Measurements from ENCODE around the gene ARSG. TPM values are rescaled to one million over a fixed set of nuclear protein-coding genes. Genes with fewer than 3 reads are reported as not detected.
"Not testable (repeated sequence)": the region's sequence is repeated elsewhere in the genome, so short reads cannot be mapped to it uniquely, and the experiment has no call there.

The ARSG gene
- total RNA-seq, 2 experiments from 2014 or later, result 26.1 to 53.0 TPM

- Histone ChIP-seq H3K9me2 (ENCODE audit: insufficient read depth, low read length) (no peaks in the 10 kb centered on the region), H3K4me1 (ENCODE audit: insufficient read depth, low read length, poor library complexity, severe bottlenecking) (peaks cover 6% of the 10 kb centered on the region), H3K4me3 (ENCODE audit: low read depth, low read length, poor library complexity, severe bottlenecking) (no peak overlapping the region), H3K4me2 (ENCODE audit: low read length) (no peak overlapping the region), H3K27ac (ENCODE audit: low read depth, low read length, poor library complexity, severe bottlenecking) (no peak overlapping the region), H3K36me3 (ENCODE audit: insufficient read depth, low read length) (peaks cover 6% of the 10 kb centered on the region), H2AFZ (ENCODE audit: low read length) (no peak overlapping the region), H4K20me1 (ENCODE audit: insufficient read depth, low read length) (no peaks in the 10 kb centered on the region), H3K79me2 (ENCODE audit: insufficient read depth, low read depth, low read length) (no peaks in the 10 kb centered on the region), H3K9me3 (ENCODE audit: low read length) (no peaks in the 10 kb centered on the region)
- no TSS peak for BruUV-seq (replicated peaks)
- intact Hi-C loops (cut with micrococcal nuclease; ENCODE audit: unreplicated experiment), result no loop called here
- POLR2A ChIA-PET, result interaction anchor here (0.9 to 1.3 kb wide), 2 partner anchors 9 to 17 kb away, joined by 3 to 4 read pairs; no protein-coding TSS in a partner anchor
- no peak for TF ChIP-seq CTCF (conservative IDR thresholded peaks at IDR 0.05; ENCODE audit: low read length)
- no peak for TF ChIP-seq EZH2phosphoT487 (IDR thresholded peaks at IDR 0.05; ENCODE audit: borderline replicate concordance, low read depth, low read length)
- CTCF ChIA-PET (ENCODE audit: unreplicated experiment), result no interaction called here
- no peak for DNase-seq (ENCODE audit: low spot score)
Measured at GRCh38 chr17:68353111-68353521, 61.8 kb downstream of the ARSG start.

GRCh38 chr17:68354311-68354710, 63.0 kb downstream of the ARSG start:
- H3K4me2 ChIP-seq (ENCODE audit: low read length), result not testable (repeated sequence)

GRCh38 chr17:68355108-68355507, 63.8 kb downstream of the ARSG start:
- BruUV-seq (replicated peaks); H3K9me3 ChIP-seq (ENCODE audit: low read length); H3K4me1 ChIP-seq (ENCODE audit: insufficient read depth, low read length, poor library complexity, severe bottlenecking); H3K27ac ChIP-seq (ENCODE audit: low read depth, low read length, poor library complexity, severe bottlenecking); H3K4me3 ChIP-seq (ENCODE audit: low read depth, low read length, poor library complexity, severe bottlenecking); H3K79me2 ChIP-seq (ENCODE audit: insufficient read depth, low read depth, low read length); H2AFZ ChIP-seq (ENCODE audit: low read length); H4K20me1 ChIP-seq (ENCODE audit: insufficient read depth, low read length); H3K36me3 ChIP-seq (ENCODE audit: insufficient read depth, low read length); H3K9me2 ChIP-seq (ENCODE audit: insufficient read depth, low read length); DNase-seq (ENCODE audit: low spot score); H3K4me2 ChIP-seq (ENCODE audit: low read length): not testable (repeated sequence)
- CTCF ChIA-PET (ENCODE audit: unreplicated experiment), result interaction anchor here (1.0 to 1.3 kb wide), 2 partner anchors 11 to 77 kb away, joined by 3 to 4 read pairs; no protein-coding TSS in a partner anchor
- POLR2A ChIA-PET, result interaction anchor here (0.6 to 2.2 kb wide), 8 partner anchors 9 to 134 kb away, joined by 3 to 11 read pairs (median 3); no protein-coding TSS in a partner anchor
- intact Hi-C loops (cut with micrococcal nuclease; ENCODE audit: unreplicated experiment), result loop anchor here (5.0 kb wide), 1 partner anchor 63 kb away; the partner anchor contains the start of genes ARSG and SLC16A6

More at GRCh38 chr17:68354311-68354710, 63.0 kb downstream of the ARSG start:
- H4K20me1 ChIP-seq (ENCODE audit: insufficient read depth, low read length); H3K9me3 ChIP-seq (ENCODE audit: low read length); H3K4me3 ChIP-seq (ENCODE audit: low read depth, low read length, poor library complexity, severe bottlenecking); H2AFZ ChIP-seq (ENCODE audit: low read length); intact Hi-C loops (cut with micrococcal nuclease; ENCODE audit: unreplicated experiment); H3K4me1 ChIP-seq (ENCODE audit: insufficient read depth, low read length, poor library complexity, severe bottlenecking); H3K79me2 ChIP-seq (ENCODE audit: insufficient read depth, low read depth, low read length); DNase-seq (ENCODE audit: low spot score); H3K36me3 ChIP-seq (ENCODE audit: insufficient read depth, low read length); BruUV-seq (replicated peaks); H3K27ac ChIP-seq (ENCODE audit: low read depth, low read length, poor library complexity, severe bottlenecking); H3K9me2 ChIP-seq (ENCODE audit: insufficient read depth, low read length): not testable (repeated sequence)
- POLR2A ChIA-PET, result interaction anchor here (0.6 to 2.2 kb wide), 9 partner anchors 8 to 100 kb away, joined by 3 to 11 read pairs (median 4); no protein-coding TSS in a partner anchor
- CTCF ChIA-PET (ENCODE audit: unreplicated experiment), result interaction anchor here (1.0 to 1.3 kb wide), 2 partner anchors 10 to 78 kb away, joined by 3 to 4 read pairs; no protein-coding TSS in a partner anchor
